ENCODE measurements around the gene MPIG6B.

Gene MPIG6B

DNA sequence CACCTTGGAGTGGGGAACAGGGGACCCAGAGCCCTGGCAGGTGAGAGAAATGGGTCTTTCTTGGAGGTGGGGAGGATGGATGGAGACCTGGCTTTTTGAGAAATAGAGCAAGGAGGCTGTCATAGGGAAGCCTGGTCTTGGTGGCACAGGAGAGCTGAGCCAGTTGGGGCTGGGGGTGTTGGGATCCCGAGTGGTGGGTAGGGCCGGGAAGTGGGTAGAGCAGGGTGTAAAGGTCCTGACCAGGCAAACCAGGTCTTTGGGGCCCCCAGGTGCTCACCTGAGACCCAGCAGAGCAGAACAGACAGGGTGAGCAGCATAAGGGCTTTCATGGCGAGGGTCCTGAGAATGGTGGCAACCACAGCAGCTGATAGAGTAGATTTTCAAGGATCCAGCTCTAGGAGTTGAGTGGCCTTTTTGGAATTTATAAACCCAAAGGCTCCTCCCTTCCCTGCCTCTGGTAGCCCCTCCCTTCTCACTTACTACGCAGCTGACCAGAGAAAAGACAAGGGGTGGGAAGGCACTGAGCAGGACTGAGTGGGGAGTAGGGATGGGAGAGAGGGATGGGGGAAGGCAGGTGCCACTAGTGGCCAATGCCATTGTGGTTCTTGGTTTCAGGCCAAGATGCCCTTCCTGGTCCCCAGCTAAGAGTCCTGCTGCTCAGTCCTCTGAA is 1.7 kb upstream of the MPIG6B start, which contains the start of gene LY6G6C:
Gene LY6G6C, minus strand, starts transcription at position 396 of the 670 bp plus-strand sequence. Its CDS starts 67 bp downstream, at position 329.
- TF ChIP-seq, protein P1, sequence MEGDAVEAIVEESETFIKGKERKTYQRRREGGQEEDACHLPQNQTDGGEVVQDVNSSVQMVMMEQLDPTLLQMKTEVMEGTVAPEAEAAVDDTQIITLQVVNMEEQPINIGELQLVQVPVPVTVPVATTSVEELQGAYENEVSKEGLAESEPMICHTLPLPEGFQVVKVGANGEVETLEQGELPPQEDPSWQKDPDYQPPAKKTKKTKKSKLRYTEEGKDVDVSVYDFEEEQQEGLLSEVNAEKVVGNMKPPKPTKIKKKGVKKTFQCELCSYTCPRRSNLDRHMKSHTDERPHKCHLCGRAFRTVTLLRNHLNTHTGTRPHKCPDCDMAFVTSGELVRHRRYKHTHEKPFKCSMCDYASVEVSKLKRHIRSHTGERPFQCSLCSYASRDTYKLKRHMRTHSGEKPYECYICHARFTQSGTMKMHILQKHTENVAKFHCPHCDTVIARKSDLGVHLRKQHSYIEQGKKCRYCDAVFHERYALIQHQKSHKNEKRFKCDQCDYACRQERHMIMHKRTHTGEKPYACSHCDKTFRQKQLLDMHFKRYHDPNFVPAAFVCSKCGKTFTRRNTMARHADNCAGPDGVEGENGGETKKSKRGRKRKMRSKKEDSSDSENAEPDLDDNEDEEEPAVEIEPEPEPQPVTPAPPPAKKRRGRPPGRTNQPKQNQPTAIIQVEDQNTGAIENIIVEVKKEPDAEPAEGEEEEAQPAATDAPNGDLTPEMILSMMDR (IDR thresholded peaks at IDR 0.05; ENCODE audit: low read depth, low read length, missing control alignments): no peak

DNA sequence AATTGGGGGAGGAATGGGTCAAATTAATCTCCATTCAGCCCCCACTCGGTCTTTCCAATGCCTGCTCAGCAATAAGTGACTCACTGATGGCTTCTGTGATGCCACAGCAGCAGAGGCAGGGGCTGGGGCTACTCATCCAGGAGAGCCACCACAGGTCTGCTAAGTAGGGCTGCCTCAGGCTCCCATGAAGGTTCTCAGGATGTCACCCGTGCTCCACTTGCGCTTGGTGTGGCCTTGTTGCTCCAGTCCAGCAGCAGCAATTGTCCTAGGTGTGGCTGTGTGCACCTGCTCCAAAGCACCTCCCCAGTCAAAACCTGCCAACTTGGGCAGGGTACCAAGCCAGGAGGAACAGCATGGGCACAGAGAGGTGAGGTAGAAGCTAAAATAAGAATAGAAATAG is 1.0 kb upstream of the MPIG6B start:
- DNase-seq (ENCODE audit: extremely low read depth, low read depth): no peak
- TF ChIP-seq, protein P1 (IDR thresholded peaks at IDR 0.05; ENCODE audit: low read depth, low read length, missing control alignments): no peak
- no peak overlapping the region for H3K4me3 ChIP-seq (replicated peaks; ENCODE audit: low read depth, low read length)

More for the DNA sequence above, 1.7 kb upstream of the MPIG6B start, which contains the start of gene LY6G6C:
- no peak for DNase-seq (ENCODE audit: extremely low read depth, low read depth)
- H3K4me3 ChIP-seq (replicated peaks; ENCODE audit: low read depth, low read length): no peak within 1 kb of the TSS

DNA sequence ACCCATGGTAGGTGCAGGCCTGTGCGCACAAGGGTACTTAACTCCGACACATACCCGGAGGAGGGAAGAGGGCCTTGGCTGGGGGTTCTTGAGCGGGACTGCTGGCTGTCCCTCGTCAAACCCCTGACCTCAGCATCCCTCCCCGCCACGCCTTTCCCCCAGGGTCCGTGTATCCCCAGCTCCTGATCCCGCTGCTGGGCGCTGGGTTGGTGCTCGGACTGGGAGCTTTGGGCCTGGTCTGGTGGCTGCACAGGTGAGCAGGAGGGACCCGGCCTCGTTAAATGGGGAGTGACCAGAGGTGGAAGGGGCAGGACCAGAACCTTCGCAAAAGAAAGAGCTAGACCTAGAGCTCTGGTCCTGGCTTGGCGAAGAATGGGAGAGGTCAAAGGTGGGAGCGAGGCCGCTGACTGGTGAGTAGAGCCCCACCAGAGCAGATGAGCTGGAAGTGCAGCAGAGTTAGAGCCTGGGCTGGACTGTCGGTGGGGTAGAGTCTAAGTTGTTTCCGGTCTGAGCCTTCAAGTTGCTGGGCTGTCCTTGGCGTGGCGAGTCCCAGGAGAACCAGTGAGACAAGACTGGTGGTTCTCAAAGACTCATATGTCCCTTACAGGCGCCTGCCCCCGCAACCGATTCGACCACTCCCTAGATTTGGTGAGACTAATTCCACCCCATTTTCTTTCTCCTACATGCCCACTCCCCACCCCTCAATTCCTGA is 963 bp downstream of the MPIG6B start:
- no peak overlapping the region for H3K4me3 ChIP-seq (replicated peaks; ENCODE audit: low read depth, low read length)
- DNase-seq (ENCODE audit: extremely low read depth, low read depth): no peak
- TF ChIP-seq, protein P1 (IDR thresholded peaks at IDR 0.05; ENCODE audit: low read depth, low read length, missing control alignments): no peak

DNA sequence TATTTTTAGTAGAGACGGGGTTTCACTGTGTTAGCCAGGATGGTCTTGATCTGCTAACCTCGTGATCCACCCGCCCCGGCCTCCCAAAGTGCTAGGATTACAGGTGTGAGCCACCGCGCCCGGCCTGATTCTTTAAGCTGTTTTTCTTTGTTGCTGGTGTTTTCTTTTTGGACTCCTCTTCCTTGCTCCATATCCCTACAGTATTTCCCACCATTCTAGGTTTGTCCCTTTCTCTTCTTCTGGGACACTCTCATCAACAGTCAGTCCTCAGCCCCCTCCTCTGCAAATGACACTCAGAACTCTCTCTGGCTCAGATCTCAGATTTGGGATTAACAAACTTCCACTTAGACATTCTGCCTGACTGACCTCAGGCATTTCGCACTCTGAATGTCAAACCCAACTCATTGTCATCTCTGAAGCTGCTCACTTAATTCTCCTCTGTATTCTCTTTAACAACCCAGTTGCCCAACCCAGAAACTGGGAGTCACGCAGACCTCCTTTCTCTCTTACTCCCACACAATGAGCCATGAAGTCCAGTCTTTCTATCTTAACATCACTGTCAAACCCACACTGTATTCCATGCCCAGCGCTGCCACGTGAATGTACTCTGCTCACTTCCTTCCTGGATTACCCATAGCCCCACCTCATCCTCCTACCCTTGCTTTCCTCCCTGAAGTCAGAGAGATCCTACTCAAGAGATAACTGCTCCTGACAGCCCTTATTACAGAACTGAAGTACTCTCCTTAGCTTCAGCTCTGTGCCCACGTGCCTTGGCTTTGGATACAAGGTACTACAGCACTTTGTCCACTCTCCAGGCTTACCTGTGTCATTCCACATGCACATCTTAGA is 2.6 kb downstream of the MPIG6B start:
- DNase-seq (ENCODE audit: extremely low read depth, low read depth): no peak
- H3K4me3 ChIP-seq (replicated peaks; ENCODE audit: low read depth, low read length): no peak overlapping the region
- TF ChIP-seq, protein P1 (IDR thresholded peaks at IDR 0.05; ENCODE audit: low read depth, low read length, missing control alignments): no peak

DNA sequence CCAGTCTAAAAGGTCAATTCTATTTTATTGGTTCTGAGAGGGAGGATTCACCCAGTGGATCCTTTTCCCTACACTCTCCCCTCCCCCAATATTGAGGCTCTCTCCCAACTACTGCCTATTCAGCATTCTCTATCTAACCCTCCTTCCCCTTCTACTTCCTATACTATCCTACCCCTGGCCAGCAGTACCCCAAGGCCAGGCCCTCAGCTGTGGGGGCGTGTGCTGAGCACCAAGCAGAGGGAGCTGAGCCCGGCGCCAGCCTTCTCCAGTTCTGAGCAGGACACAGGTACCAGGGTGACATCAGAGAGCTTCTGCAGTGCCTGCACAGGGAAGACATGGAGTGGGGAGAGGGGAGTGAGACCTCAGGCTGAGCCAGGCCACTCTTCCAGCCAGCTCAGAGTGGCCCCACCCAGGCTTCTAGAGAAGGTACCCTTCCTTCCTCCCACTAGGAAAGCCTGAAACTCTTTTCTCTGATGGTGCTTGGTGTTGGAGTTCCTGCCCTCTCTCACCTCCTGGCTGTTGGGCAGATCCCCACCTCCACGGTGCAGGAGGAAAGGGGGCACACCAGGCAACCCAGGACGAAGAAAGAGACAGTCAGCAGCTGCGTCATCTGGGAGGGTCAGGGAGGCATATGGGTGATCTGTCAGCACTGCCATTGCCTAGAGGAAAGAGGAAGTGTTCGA is 4.0 kb downstream of the MPIG6B start:
- DNase-seq (ENCODE audit: extremely low read depth, low read depth): no peak
- TF ChIP-seq, protein P1 (IDR thresholded peaks at IDR 0.05; ENCODE audit: low read depth, low read length, missing control alignments): no peak
- H3K4me3 ChIP-seq (replicated peaks; ENCODE audit: low read depth, low read length): no peak overlapping the region

Data from HFF-Myc (cell line).